Lower leg skin (tissue), 3 donors: ENCODE data around the gene CDC23.

Experiments
- POLR2A ChIP-seq, 2 donors: fragments of 450-650 bp; IDR thresholded peaks; one replicate each; pipeline ENCODE4 v1.6.1; 2016 to 2017; ENCODE audit warnings: antibody characterized with exemption in 2 of 2, mild to moderate bottlenecking in 1 of 2, moderate library complexity in 1 of 2
- TF ChIP-seq, protein P1 (sequence below), 3 donors: fragments of 450-650 bp; IDR thresholded peaks; one replicate each; pipeline ENCODE4 v1.5.1; 2016; ENCODE audit warnings: antibody characterized with exemption in 3 of 3, mild to moderate bottlenecking in 3 of 3, moderate library complexity in 2 of 3

DNA sequence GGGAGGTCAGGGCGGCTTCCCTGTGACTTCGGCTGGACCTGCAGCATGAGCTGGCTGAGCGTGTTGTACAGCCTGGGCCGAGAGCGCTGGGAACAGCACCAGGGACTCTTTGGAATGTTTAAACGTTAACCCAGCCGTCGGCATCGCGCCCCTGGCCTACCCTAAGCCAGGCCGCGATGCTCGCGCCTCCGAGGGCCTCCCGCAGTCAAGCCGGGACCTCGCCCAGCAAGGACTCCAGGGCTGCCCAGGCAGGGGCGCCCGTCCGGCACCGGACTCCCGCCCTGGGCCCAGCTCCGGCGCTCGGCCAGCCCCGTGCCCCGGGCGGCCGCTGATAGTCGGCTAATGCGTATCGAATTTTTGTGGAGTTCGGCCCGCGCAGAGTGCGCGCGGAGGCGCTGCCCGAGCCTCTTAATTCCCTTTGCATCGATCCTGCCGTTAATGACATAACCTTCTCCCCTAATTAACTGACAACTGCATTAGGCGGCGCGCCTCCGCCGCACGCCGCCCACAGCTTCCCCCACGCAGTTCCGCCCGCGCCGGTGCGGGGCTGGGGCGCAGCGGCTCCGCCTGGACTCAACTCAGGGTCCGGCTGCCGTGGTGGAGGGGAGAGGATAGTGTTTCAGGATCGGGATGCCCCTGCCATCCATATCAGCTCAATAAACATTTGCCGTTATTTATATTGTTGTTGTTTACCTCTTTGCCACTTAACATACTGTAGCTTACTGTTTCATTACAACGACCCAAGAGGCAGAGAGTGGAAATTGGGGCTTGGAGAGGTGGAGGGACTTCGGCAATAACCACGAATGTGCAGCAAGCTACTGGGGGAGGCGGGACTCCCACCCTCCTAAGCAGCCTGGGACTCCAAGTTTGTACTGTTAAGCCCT, 28.8 kb upstream of the CDC23 start:
- TF ChIP-seq, protein P1, sequence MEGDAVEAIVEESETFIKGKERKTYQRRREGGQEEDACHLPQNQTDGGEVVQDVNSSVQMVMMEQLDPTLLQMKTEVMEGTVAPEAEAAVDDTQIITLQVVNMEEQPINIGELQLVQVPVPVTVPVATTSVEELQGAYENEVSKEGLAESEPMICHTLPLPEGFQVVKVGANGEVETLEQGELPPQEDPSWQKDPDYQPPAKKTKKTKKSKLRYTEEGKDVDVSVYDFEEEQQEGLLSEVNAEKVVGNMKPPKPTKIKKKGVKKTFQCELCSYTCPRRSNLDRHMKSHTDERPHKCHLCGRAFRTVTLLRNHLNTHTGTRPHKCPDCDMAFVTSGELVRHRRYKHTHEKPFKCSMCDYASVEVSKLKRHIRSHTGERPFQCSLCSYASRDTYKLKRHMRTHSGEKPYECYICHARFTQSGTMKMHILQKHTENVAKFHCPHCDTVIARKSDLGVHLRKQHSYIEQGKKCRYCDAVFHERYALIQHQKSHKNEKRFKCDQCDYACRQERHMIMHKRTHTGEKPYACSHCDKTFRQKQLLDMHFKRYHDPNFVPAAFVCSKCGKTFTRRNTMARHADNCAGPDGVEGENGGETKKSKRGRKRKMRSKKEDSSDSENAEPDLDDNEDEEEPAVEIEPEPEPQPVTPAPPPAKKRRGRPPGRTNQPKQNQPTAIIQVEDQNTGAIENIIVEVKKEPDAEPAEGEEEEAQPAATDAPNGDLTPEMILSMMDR (IDR thresholded peaks at IDR 0.05), result no peak
- TF ChIP-seq POLR2A (IDR thresholded peaks at IDR 0.05), result no peak
